DND-41 (cell line): ENCODE results near the gene MVP.

Experiments
- ATAC-seq: fragments of 200-7000 bp; cut with Tn5 transposase; 3 replicates; pipeline ENCODE4 v1.9.1; 2021; ENCODE audit warnings: low read depth; ENCODE audit not compliant: insufficient read depth
- DNase-seq: peaks from one replicate; pipeline ENCODE4 v3.0.0-alpha.2; 2020
- H2AFZ ChIP-seq: 2 replicates; pipeline ENCODE4 v1.6.0; 2012; ENCODE audit warnings: low read depth, low read length
- H3K27ac ChIP-seq: 2 replicates; pipeline ENCODE4 v1.5.1; 2012; ENCODE audit warnings: low read length, inconsistent platforms
- H3K27me3 ChIP-seq: fragments of 200-600 bp; sonication (generic); 2 replicates; pipeline ENCODE4 v1.6.0; 2012; ENCODE audit warnings: low read length, mild to moderate bottlenecking, inconsistent platforms; ENCODE audit not compliant: insufficient read depth, poor library complexity
- H3K36me3 ChIP-seq: 2 replicates; pipeline ENCODE4 v1.5.1; 2012; ENCODE audit warnings: low read length, inconsistent platforms; ENCODE audit not compliant: insufficient read depth
- H3K4me1 ChIP-seq: 2 replicates; pipeline ENCODE4 v1.5.1; 2012; ENCODE audit warnings: mild to moderate bottlenecking, low read length; ENCODE audit not compliant: insufficient read depth
- H3K4me2 ChIP-seq: 2 replicates; pipeline ENCODE4 v1.6.0; 2012; ENCODE audit warnings: mild to moderate bottlenecking, moderate library complexity, low read length, inconsistent platforms; ENCODE audit not compliant: insufficient read depth
- H3K4me3 ChIP-seq, 2 experiments: fragments of 200-600 bp in 1 of 2; shearing (Covaris generic) in 1 of 2; 2 replicates each; pipeline ENCODE4 v1.5.1; 2012 to 2016; ENCODE audit warnings: inconsistent platforms in 2 of 2, low read length in 2 of 2, mild to moderate bottlenecking in 2 of 2, low read depth in 1 of 2, moderate library complexity in 1 of 2
- H3K79me2 ChIP-seq: 2 replicates; pipeline ENCODE4 v1.6.0; 2012; ENCODE audit warnings: low read length, inconsistent platforms; ENCODE audit not compliant: insufficient read depth
- H3K9ac ChIP-seq: 2 replicates; pipeline ENCODE4 v1.6.0; 2012; ENCODE audit warnings: low read depth, mild to moderate bottlenecking, inconsistent platforms, low read length, moderate library complexity
- H3K9me3 ChIP-seq: 2 replicates; pipeline ENCODE4 v1.5.1; 2012; ENCODE audit warnings: low read length, moderate library complexity, mild to moderate bottlenecking, inconsistent platforms; ENCODE audit not compliant: insufficient read depth, severe bottlenecking
- H4K20me1 ChIP-seq: 2 replicates; pipeline ENCODE4 v1.6.0; 2012; ENCODE audit warnings: low read length; ENCODE audit not compliant: insufficient read depth
- CTCF ChIP-seq: IDR thresholded peaks from 2 replicates; pipeline ENCODE4 v1.5.1; 2012; ENCODE audit warnings: borderline replicate concordance, low read length, moderate library complexity, mild to moderate bottlenecking; ENCODE audit not compliant: poor library complexity, severe bottlenecking; ENCODE audit errors: extremely low read depth
- EZH2 ChIP-seq: IDR thresholded peaks from 3 replicates; pipeline ENCODE4 v1.6.1; 2012; ENCODE audit warnings: borderline replicate concordance, low read depth, mild to moderate bottlenecking, moderate library complexity, low read length, inconsistent platforms; ENCODE audit not compliant: severe bottlenecking

MVP gene

DNA sequence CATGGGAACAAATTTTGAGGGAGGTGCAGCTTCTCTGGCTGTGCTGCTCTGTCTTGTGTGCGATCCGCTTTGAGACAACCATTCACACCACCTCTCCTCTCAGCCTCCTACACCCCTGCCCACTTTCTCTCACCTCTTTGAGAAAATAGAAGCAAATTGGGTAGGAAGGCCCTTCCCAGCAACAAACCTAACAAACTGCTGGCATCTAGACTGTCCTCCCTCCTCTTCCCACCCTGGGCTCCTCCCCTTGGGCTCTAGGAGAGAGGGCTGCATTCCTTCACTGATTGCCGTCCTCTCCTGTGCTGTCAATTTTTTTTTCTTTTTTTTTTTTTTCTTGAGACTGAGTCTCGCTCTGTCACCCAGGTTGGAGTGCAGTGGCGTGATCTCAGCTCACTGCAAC lies 29.2 kb downstream of the MVP start:
- H4K20me1 ChIP-seq: no peaks in the 10 kb centered on the region

DNA sequence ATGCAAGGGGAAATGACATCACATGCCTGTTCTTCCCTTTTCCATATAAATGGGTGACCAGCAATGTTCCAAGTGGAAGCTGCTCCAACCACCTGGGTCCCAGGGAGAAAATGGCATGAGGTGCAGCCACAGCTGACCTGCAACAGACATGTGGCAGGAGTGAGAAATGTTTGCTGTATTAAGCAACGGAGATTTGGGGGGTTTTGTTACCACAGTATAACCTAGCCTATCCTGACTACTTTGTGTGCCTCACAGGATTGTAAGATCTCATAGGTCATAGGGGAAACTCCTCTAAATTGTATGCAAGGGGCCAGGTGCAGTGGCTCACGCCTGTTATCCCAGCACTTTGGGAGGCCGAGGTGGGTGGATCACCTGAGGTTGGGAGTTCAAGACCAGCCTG lies 30.7 kb downstream of the MVP start:
- no peak for ATAC-seq

More for the DNA sequence above, 29.2 kb downstream of the MVP start:
- no peaks in the 10 kb centered on the region for H3K36me3 ChIP-seq
- no peak overlapping the region for H3K4me3 ChIP-seq
- H3K4me2 ChIP-seq: no peak overlapping the region
- DNase-seq (no peak), ATAC-seq (no peak)
- H3K9ac ChIP-seq: no peak overlapping the region
- peaks cover 2% of the 10 kb centered on the region; the same call in 1 of the 2 replicates for H3K4me1 ChIP-seq
- H3K79me2 ChIP-seq: no peaks in the 10 kb centered on the region
- no peaks in the 10 kb centered on the region for H3K27me3 ChIP-seq
- H3K27ac ChIP-seq: no peak overlapping the region
- TF ChIP-seq EZH2 (no peak), CTCF (no peak)
- H3K9me3 ChIP-seq: no peaks in the 10 kb centered on the region
- no peak overlapping the region for H2AFZ ChIP-seq

DNA sequence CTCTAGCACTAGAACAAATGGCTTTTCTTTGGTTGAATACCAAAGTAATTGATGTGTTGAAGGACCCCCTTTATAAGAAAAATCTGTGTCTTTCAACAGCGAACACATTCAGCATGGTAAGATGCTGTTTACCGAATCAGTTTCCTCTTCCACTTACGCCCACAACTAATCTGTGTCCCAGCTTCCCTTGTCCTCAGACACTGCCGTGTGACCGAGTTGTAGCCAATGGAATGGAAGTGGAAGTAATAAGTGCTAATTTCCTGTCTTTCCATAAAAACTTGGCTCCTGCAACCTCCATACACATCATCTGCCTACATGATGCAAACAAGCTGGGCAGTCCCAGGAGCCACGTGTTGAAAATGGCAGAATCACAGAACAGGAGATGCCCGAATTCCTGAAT lies 32.4 kb downstream of the MVP start:
- no peaks in the 10 kb centered on the region for H3K36me3 ChIP-seq
- H3K4me2 ChIP-seq: no peak overlapping the region
- H3K27me3 ChIP-seq: no peaks in the 10 kb centered on the region
- H3K4me1 ChIP-seq: peaks cover 2% of the 10 kb centered on the region; the same call in 1 of the 2 replicates
- H4K20me1 ChIP-seq: no peaks in the 10 kb centered on the region
- TF ChIP-seq EZH2: no peak
- TF ChIP-seq CTCF: no peak
- no peaks in the 10 kb centered on the region for H3K79me2 ChIP-seq
- no peak overlapping the region for H2AFZ ChIP-seq
- H3K4me3 ChIP-seq: no peak overlapping the region
- DNase-seq (no peak), ATAC-seq (no peak)
- H3K9ac ChIP-seq: no peak overlapping the region
- H3K9me3 ChIP-seq: no peaks in the 10 kb centered on the region
- H3K27ac ChIP-seq: no peak overlapping the region

More for the DNA sequence above, 30.7 kb downstream of the MVP start:
- H3K27me3 ChIP-seq: no peaks in the 10 kb centered on the region
- H3K79me2 ChIP-seq: no peaks in the 10 kb centered on the region
- H4K20me1 ChIP-seq: no peaks in the 10 kb centered on the region
- no peak overlapping the region for H2AFZ ChIP-seq
- H3K9ac ChIP-seq: no peak overlapping the region
- TF ChIP-seq CTCF (no peak), EZH2 (no peak)
- H3K4me1 ChIP-seq: peaks cover 2% of the 10 kb centered on the region; the same call in 1 of the 2 replicates
- no peak for DNase-seq
- no peaks in the 10 kb centered on the region for H3K9me3 ChIP-seq
- H3K27ac ChIP-seq: no peak overlapping the region
- no peak overlapping the region for H3K4me3 ChIP-seq
- H3K36me3 ChIP-seq: no peaks in the 10 kb centered on the region
- H3K4me2 ChIP-seq: no peak overlapping the region

GRCh38 chr16:29854520-29855100 lies 34.3 kb downstream of the MVP start:
- H2AFZ ChIP-seq: no peak overlapping the region
- H3K27me3 ChIP-seq: no peaks in the 10 kb centered on the region
- peaks cover 12% of the 10 kb centered on the region for H3K36me3 ChIP-seq
- H3K4me1 ChIP-seq: no peaks in the 10 kb centered on the region
- H3K9ac ChIP-seq: no peak overlapping the region
- no peak overlapping the region for H3K27ac ChIP-seq
- no peak overlapping the region for H3K4me3 ChIP-seq
- no peaks in the 10 kb centered on the region for H3K79me2 ChIP-seq
- DNase-seq (no peak), ATAC-seq (no peak)
- no peaks in the 10 kb centered on the region for H4K20me1 ChIP-seq
- no peaks in the 10 kb centered on the region for H3K9me3 ChIP-seq
- no peak overlapping the region for H3K4me2 ChIP-seq
- TF ChIP-seq CTCF (no peak), EZH2 (no peak)
